ENCODE measurements around the gene SLC37A1. TPM values are rescaled to one million over a fixed set of nuclear protein-coding genes. Genes with fewer than 3 reads are reported as not detected.
A peak's percentile ranks its signal among the peaks of the same experiment; 100 is the strongest.

The SLC37A1 gene
- polyA plus RNA-seq, 4 donors: 30.0 to 80.7 (median 37.6) TPM

- no peak for FAIRE-seq
- Histone ChIP-seq H3K9me3 (ENCODE audit: control insufficient read depth in 2 of 2, insufficient read depth in 1 of 2, low read depth in 1 of 2, low read length in 1 of 2) (peaks cover 0 to 10% of the 10 kb centered on the region in 2 donors), H3K4me3 (ENCODE audit: low read depth in 1 of 3, low read length in 3 of 3) (no peak overlapping the region), H3K27ac (ENCODE audit: low read depth in 1 of 3, low read length in 2 of 3) (no peak overlapping the region), H3K36me3 (ENCODE audit: control insufficient read depth in 3 of 3, insufficient read depth in 2 of 3, low read depth in 1 of 3, low read length in 3 of 3) (peaks cover 12 to 66% (median 23%) of the 10 kb centered on the region in 3 donors), H3K27me3 (ENCODE audit: control insufficient read depth in 3 of 3, insufficient read depth in 3 of 3, low read length in 3 of 3) (no peaks in the 10 kb centered on the region), H3K4me1 (ENCODE audit: control insufficient read depth in 3 of 3, insufficient read depth in 2 of 3, low read depth in 1 of 3, low read length in 2 of 3) (no peaks in the 10 kb centered on the region)
- DNase-seq: no peak
- WGBS, 3 donors: 90 to 97% (median 96%) methylated on average over 7 of the region's 7 CpGs
Observed at GRCh38 chr21:42574234-42575027, 60.8 kb downstream of the SLC37A1 start.

- FAIRE-seq (no peak), DNase-seq (no peak)
- no peaks in the 10 kb centered on the region for H3K27me3 ChIP-seq (ENCODE audit: control insufficient read depth in 3 of 3, insufficient read depth in 3 of 3, low read length in 3 of 3)
- H3K4me3 ChIP-seq (ENCODE audit: low read depth in 1 of 3, low read length in 3 of 3): no peak overlapping the region
- H3K9me3 ChIP-seq (ENCODE audit: control insufficient read depth in 2 of 2, insufficient read depth in 1 of 2, low read depth in 1 of 2, low read length in 1 of 2): peaks cover 0 to 10% of the 10 kb centered on the region in 2 donors
- peaks cover 12 to 67% (median 19%) of the 10 kb centered on the region in 3 donors for H3K36me3 ChIP-seq (ENCODE audit: control insufficient read depth in 3 of 3, insufficient read depth in 2 of 3, low read depth in 1 of 3, low read length in 3 of 3)
- H3K27ac ChIP-seq (ENCODE audit: low read depth in 1 of 3, low read length in 2 of 3): no peak overlapping the region
- WGBS, 3 donors: 92 to 99% (median 97%) methylated on average over 8 of the region's 8 CpGs
- H3K4me1 ChIP-seq (ENCODE audit: control insufficient read depth in 3 of 3, insufficient read depth in 2 of 3, low read depth in 1 of 3, low read length in 2 of 3): no peaks in the 10 kb centered on the region
Observed at GRCh38 chr21:42575111-42575510, 61.5 kb downstream of the SLC37A1 start.

- no peak for DNase-seq
- WGBS, 3 donors: 99 to 100% (median 100%) methylated on average over 1 of the region's 1 CpG
- Histone ChIP-seq H3K36me3 (ENCODE audit: control insufficient read depth in 3 of 3, insufficient read depth in 2 of 3, low read depth in 1 of 3, low read length in 3 of 3) (peaks cover 6 to 64% (median 13%) of the 10 kb centered on the region in 3 donors), H3K27ac (ENCODE audit: low read depth in 1 of 3, low read length in 2 of 3) (no peak overlapping the region), H3K4me1 (ENCODE audit: control insufficient read depth in 3 of 3, insufficient read depth in 2 of 3, low read depth in 1 of 3, low read length in 2 of 3) (no peaks in the 10 kb centered on the region), H3K27me3 (ENCODE audit: control insufficient read depth in 3 of 3, insufficient read depth in 3 of 3, low read length in 3 of 3) (no peaks in the 10 kb centered on the region), H3K9me3 (ENCODE audit: control insufficient read depth in 2 of 2, insufficient read depth in 1 of 2, low read depth in 1 of 2, low read length in 1 of 2) (peaks cover 0 to 10% of the 10 kb centered on the region in 2 donors), H3K4me3 (ENCODE audit: low read depth in 1 of 3, low read length in 3 of 3) (no peak overlapping the region)
- FAIRE-seq: no peak
Observed at GRCh38 chr21:42576639-42577038, 63.0 kb downstream of the SLC37A1 start.

DNA sequence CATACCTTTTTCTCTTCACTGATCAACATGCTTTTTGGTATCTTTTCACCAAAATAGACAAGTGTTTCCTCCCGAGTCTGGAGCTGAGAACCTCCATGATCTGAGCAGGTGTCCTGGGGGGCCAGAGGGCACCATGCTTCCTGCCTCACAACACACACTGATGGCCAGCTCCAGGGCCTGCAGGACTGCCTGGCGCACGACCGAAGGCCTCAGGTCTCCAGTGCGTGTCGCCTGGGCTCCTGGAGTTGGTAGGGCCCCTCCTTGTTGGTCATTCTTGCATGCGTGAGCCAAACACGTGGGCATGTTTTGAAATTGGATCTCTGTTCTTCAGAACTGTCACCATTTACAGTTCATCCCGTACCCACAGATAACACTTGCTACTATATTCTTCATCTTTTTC, 64.4 kb downstream of the SLC37A1 start:
- no peak for DNase-seq
- Histone ChIP-seq H3K4me1 (ENCODE audit: control insufficient read depth in 3 of 3, insufficient read depth in 2 of 3, low read depth in 1 of 3, low read length in 2 of 3) (no peaks in the 10 kb centered on the region), H3K27ac (ENCODE audit: low read depth in 1 of 3, low read length in 2 of 3) (no peak overlapping the region), H3K4me3 (ENCODE audit: low read depth in 1 of 3, low read length in 3 of 3) (no peak overlapping the region), H3K27me3 (ENCODE audit: control insufficient read depth in 3 of 3, insufficient read depth in 3 of 3, low read length in 3 of 3) (no peaks in the 10 kb centered on the region), H3K36me3 (ENCODE audit: control insufficient read depth in 3 of 3, insufficient read depth in 2 of 3, low read depth in 1 of 3, low read length in 3 of 3) (peaks cover 4 to 61% (median 8%) of the 10 kb centered on the region in 3 donors), H3K9me3 (ENCODE audit: control insufficient read depth in 2 of 2, insufficient read depth in 1 of 2, low read depth in 1 of 2, low read length in 1 of 2) (peaks cover 0 to 10% of the 10 kb centered on the region in 2 donors)
- 84 to 89% (median 88%) methylated on average over 9 of the region's 9 CpGs for WGBS, 3 donors
- no peak for FAIRE-seq

DNA sequence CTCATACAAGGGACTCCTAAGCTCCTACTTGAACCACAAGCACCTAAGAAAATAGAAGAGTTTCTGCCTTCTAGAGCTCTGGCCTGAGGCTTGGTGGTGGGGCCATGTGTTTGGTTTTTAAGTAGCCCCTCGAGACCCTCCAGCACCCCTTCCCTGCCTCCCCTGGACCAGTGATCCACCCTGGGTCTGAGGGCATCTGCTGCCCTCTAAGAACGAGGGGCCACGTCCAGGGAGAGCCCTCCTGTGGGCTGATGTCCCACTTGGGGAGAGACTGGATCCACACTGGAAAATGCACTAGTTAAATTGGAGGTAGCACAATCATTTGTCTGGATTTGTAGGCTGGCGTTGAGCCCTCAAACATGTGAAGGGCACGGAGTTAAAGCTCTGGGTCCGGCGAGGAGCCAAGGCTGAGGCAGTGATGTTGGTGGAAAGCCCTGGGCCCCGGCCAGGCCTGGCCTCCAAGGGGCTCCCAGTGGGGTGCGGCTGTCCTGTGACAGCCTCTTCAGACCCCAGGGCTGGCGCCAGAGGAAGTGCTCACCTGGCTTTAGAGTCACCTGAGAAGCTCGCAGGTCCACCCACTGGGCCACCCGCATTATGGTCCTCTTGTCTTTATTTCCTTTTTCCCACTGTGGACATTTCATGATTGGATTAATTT, 65.2 kb downstream of the SLC37A1 start:
- Histone ChIP-seq H3K9me3 (ENCODE audit: control insufficient read depth in 2 of 2, insufficient read depth in 1 of 2, low read depth in 1 of 2, low read length in 1 of 2) (peaks cover 0 to 10% of the 10 kb centered on the region in 2 donors), H3K27ac (ENCODE audit: low read depth in 1 of 3, low read length in 2 of 3) (no peak overlapping the region), H3K4me3 (ENCODE audit: low read depth in 1 of 3, low read length in 3 of 3) (no peak overlapping the region), H3K36me3 (ENCODE audit: control insufficient read depth in 3 of 3, insufficient read depth in 2 of 3, low read depth in 1 of 3, low read length in 3 of 3) (peaks cover 4 to 59% (median 8%) of the 10 kb centered on the region in 3 donors), H3K27me3 (ENCODE audit: control insufficient read depth in 3 of 3, insufficient read depth in 3 of 3, low read length in 3 of 3) (no peaks in the 10 kb centered on the region), H3K4me1 (ENCODE audit: control insufficient read depth in 3 of 3, insufficient read depth in 2 of 3, low read depth in 1 of 3, low read length in 2 of 3) (no peaks in the 10 kb centered on the region)
- WGBS, 3 donors: 81 to 88% (median 83%) methylated on average over 12 of the region's 12 CpGs
- no peak for DNase-seq
- no peak for FAIRE-seq

DNA sequence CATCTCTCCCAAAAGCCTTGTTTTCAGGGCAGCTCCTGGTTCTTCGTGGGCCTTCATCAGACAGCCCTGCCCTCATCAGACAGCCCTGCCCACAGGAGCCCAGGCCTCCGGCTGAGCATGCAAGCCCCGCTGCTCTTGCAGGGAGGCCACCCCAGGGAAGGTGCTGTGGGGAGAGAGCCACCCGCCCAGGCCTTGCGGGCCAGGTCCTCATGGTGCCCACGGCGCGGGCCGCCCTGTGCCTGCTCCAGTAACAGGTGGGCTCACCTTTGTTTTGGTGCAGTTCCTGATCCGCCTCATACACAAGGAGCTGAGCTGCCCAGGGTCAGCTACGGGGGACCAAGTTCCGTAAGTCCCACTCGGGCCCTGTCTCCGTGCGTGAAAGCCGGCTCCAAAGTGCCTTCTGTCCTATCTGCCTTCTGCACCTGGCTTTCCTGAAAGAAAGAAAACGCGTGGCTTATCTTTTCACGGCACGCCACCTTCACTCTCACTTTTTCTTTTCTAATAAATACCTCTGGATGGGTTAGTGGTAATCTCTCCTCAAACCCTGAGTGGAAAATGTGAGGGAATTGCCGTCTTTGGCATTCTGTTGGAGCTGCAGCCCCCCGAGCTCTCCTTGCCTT, 65.9 kb downstream of the SLC37A1 start:
- FAIRE-seq (no peak), DNase-seq (peak in 1 of 2 donors; percentile 10)
- Histone ChIP-seq H3K27ac (ENCODE audit: low read depth in 1 of 3, low read length in 2 of 3) (no peak overlapping the region), H3K9me3 (ENCODE audit: control insufficient read depth in 2 of 2, insufficient read depth in 1 of 2, low read depth in 1 of 2, low read length in 1 of 2) (peaks cover 0 to 10% of the 10 kb centered on the region in 2 donors), H3K4me3 (ENCODE audit: low read depth in 1 of 3, low read length in 3 of 3) (no peak overlapping the region), H3K4me1 (ENCODE audit: control insufficient read depth in 3 of 3, insufficient read depth in 2 of 3, low read depth in 1 of 3, low read length in 2 of 3) (no peaks in the 10 kb centered on the region), H3K27me3 (ENCODE audit: control insufficient read depth in 3 of 3, insufficient read depth in 3 of 3, low read length in 3 of 3) (no peaks in the 10 kb centered on the region), H3K36me3 (ENCODE audit: control insufficient read depth in 3 of 3, insufficient read depth in 2 of 3, low read depth in 1 of 3, low read length in 3 of 3) (peaks cover 4 to 55% (median 6%) of the 10 kb centered on the region in 3 donors)
- 81 to 85% (median 85%) methylated on average over 19 to 22 of the region's 22 CpGs for WGBS, 3 donors

GRCh38 chr21:42580076-42580792, 66.6 kb downstream of the SLC37A1 start:
- Histone ChIP-seq H3K27me3 (ENCODE audit: control insufficient read depth in 3 of 3, insufficient read depth in 3 of 3, low read length in 3 of 3) (no peaks in the 10 kb centered on the region), H3K4me3 (ENCODE audit: low read depth in 1 of 3, low read length in 3 of 3) (no peak overlapping the region), H3K4me1 (ENCODE audit: control insufficient read depth in 3 of 3, insufficient read depth in 2 of 3, low read depth in 1 of 3, low read length in 2 of 3) (no peaks in the 10 kb centered on the region), H3K36me3 (ENCODE audit: control insufficient read depth in 3 of 3, insufficient read depth in 2 of 3, low read depth in 1 of 3, low read length in 3 of 3) (peaks cover 2 to 49% (median 4%) of the 10 kb centered on the region in 3 donors), H3K27ac (ENCODE audit: low read depth in 1 of 3, low read length in 2 of 3) (no peak overlapping the region), H3K9me3 (ENCODE audit: control insufficient read depth in 2 of 2, insufficient read depth in 1 of 2, low read depth in 1 of 2, low read length in 1 of 2) (peaks cover 0 to 6% of the 10 kb centered on the region in 2 donors)
- FAIRE-seq (no peak), DNase-seq (no peak)
- WGBS, 3 donors: 89 to 90% (median 89%) methylated on average over 16 of the region's 16 CpGs

DNA sequence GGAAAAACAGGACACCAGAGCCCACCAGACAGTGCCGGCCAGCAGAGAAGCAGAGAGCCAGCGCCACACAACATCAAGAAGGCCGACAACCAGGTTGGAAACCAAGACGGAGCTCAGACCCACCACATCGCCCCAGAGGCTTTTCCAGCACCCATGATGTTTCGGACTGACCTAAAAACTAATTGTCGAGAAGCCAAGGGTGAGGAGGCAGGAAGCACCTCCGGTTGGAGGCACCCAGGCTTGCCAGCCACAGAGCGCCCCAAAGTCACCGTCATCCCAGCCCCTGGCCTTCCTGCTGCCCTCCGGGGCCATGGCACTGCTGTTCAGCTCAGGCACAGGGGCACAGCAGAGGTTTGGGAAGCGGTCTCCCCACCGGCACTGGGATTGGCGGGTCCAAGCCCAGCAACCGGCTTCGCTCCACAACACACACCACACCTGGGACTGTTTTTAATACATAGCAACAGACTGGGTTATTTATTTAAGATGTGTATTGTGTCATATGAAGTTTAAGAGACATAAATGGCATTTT, 67.2 kb downstream of the SLC37A1 start:
- Histone ChIP-seq H3K27ac (ENCODE audit: low read depth in 1 of 3, low read length in 2 of 3) (no peak overlapping the region), H3K9me3 (ENCODE audit: control insufficient read depth in 2 of 2, insufficient read depth in 1 of 2, low read depth in 1 of 2, low read length in 1 of 2) (peaks cover 0 to 3% of the 10 kb centered on the region in 2 donors), H3K4me1 (ENCODE audit: control insufficient read depth in 3 of 3, insufficient read depth in 2 of 3, low read depth in 1 of 3, low read length in 2 of 3) (no peaks in the 10 kb centered on the region), H3K36me3 (ENCODE audit: control insufficient read depth in 3 of 3, insufficient read depth in 2 of 3, low read depth in 1 of 3, low read length in 3 of 3) (peaks cover 1 to 45% (median 4%) of the 10 kb centered on the region in 3 donors), H3K27me3 (ENCODE audit: control insufficient read depth in 3 of 3, insufficient read depth in 3 of 3, low read length in 3 of 3) (no peaks in the 10 kb centered on the region), H3K4me3 (ENCODE audit: low read depth in 1 of 3, low read length in 3 of 3) (no peak overlapping the region)
- no peak for FAIRE-seq
- DNase-seq: no peak
- 87 to 96% (median 94%) methylated on average over 16 of the region's 16 CpGs for WGBS, 3 donors

Measured in small intestine (tissue), 7 donors.